Spleen (tissue), 7 donors: Measurements from ENCODE around the gene DGUOK.

ENCODE experiments used
- CTCF ChIP-seq, 11 experiments: fragments of 200-600 bp in 7 of 11; fragments of 450-650 bp in 4 of 11; sonication (generic) in 4 of 11; IDR thresholded peaks in 8 of 11; conservative IDR thresholded peaks in 3 of 11; 1 replicate in 7 of 11; 2 replicates in 4 of 11; pipeline versions ENCODE4 v1.4.0 to v1.8.0; 2016 to 2021; ENCODE audit warnings: antibody characterized with exemption in 11 of 11, inconsistent platforms in 4 of 11, mild to moderate bottlenecking in 1 of 11
- POLR2A ChIP-seq, 3 donors: fragments of 450-650 bp; IDR thresholded peaks; one replicate each; pipeline ENCODE4 v1.5.1; 2017; ENCODE audit warnings: antibody characterized with exemption in 3 of 3, mild to moderate bottlenecking in 1 of 3
- donor health status: DM: no; HTN: no; CAD: no; lungs with moderate emphysema.
- donor health status: DM: no; HTN: no; CAD: no.
- donor health status: DM: no; HTN: no; CAD: no.

DNA sequence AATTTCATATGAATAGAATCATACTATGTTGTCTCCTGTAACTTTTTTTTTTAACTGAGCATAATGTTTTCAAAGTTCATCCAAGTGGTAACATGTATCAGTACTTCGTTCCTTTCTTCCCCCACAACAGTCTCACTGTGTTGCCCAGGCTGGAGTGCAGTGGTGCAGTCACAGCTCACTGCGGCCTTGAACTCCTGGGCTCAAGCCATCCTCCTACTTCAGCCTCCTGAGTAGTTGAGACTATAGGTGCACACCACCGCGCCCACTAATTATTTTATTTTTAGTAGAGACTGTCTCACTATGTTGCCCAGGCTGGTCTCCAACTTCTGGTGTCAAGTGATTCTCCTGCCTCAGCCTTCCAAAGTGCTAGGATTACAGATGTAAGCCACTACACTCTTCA lies 34.6 kb downstream of the DGUOK start:
- TF ChIP-seq CTCF (IDR thresholded peaks at IDR 0.05 in 8 of 11, conservative IDR thresholded peaks at IDR 0.05 in 3 of 11) (no peak), POLR2A (IDR thresholded peaks at IDR 0.05) (no peak)
